Esophagus squamous epithelium (tissue), 4 donors: ENCODE data around the gene WDR37.

ENCODE experiments used
- POLR2A ChIP-seq, 4 donors: fragments of 450-650 bp; IDR thresholded peaks; one replicate each; pipeline ENCODE4 v1.6.1; 2017; ENCODE audit warnings: antibody characterized with exemption in 4 of 4, mild to moderate bottlenecking in 4 of 4, moderate library complexity in 3 of 4
- TF ChIP-seq, protein P1 (sequence below), 6 experiments: fragments of 450-650 bp in 4 of 6; fragments of 200-600 bp in 2 of 6; sonication (generic) in 2 of 6; IDR thresholded peaks; one replicate each; pipeline ENCODE4 v1.5.1; 2016 to 2019; ENCODE audit warnings: antibody characterized with exemption in 6 of 6, mild to moderate bottlenecking in 4 of 6, moderate library complexity in 4 of 6

DNA sequence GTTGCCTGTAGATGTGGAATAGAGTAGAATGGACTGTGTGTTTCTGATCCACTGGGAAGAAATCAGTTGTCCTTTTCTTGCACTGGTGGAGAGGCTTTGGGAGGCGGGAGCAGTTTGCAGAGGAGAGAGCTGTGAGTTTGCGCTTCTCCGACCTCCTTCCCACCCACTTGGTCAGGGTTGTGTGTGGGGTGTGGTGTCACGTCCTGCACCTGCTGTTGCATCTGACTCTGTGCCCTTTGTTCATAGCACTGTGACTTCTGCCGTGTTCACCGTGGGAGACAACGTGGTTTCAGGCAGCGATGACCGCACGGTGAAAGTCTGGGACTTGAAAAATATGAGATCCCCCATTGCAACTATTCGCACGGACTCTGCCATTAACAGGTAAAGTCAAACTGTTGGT lies 67.8 kb downstream of the WDR37 start:
- TF ChIP-seq, protein P1, sequence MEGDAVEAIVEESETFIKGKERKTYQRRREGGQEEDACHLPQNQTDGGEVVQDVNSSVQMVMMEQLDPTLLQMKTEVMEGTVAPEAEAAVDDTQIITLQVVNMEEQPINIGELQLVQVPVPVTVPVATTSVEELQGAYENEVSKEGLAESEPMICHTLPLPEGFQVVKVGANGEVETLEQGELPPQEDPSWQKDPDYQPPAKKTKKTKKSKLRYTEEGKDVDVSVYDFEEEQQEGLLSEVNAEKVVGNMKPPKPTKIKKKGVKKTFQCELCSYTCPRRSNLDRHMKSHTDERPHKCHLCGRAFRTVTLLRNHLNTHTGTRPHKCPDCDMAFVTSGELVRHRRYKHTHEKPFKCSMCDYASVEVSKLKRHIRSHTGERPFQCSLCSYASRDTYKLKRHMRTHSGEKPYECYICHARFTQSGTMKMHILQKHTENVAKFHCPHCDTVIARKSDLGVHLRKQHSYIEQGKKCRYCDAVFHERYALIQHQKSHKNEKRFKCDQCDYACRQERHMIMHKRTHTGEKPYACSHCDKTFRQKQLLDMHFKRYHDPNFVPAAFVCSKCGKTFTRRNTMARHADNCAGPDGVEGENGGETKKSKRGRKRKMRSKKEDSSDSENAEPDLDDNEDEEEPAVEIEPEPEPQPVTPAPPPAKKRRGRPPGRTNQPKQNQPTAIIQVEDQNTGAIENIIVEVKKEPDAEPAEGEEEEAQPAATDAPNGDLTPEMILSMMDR (IDR thresholded peaks at IDR 0.05) = no peak
- TF ChIP-seq POLR2A (IDR thresholded peaks at IDR 0.05) = no peak
